HG03139 (cell line): ENCODE results near the gene IL18.
"Not testable (repeated sequence)": the region's sequence is repeated elsewhere in the genome, so short reads cannot be mapped to it uniquely, and the experiment has no call there.

ENCODE experiments used
- ATAC-seq: cut with Tn5 transposase; IDR thresholded peaks from one replicate; pipeline ENCODE4 v1.9.1; 2021; ENCODE audit not compliant: unreplicated experiment

The IL18 gene

DNA sequence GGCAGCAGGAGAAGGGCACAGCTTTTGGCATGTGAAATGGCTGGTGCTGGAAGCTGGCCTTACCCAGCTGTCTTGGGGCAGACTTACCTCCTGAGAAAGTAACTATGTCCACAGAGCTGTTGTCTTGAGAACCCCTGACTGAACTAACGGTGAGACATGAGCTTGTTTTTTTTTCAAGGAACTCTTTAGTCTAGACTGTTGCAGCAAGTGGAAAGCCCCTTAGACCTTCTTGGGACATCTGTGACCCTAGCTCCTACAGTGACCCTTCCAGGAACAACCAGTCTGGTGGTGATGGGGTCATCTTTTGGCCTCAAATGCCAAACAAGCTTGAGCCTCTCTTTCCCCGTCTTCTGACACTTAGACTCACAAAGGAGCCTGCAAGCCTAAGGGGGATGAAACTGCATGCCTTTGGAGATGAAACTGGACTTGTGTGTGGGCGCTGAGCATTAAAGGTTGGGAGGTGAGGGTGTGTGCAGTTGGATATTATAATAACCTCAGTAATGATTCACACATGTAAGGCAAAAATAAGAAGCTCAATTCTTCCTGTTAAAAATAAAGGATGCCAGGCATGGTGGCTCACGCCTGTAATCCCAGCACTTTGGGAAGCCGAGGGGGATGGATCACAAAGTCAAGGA is 41.8 kb downstream of the IL18 start:
- no peak for ATAC-seq

DNA sequence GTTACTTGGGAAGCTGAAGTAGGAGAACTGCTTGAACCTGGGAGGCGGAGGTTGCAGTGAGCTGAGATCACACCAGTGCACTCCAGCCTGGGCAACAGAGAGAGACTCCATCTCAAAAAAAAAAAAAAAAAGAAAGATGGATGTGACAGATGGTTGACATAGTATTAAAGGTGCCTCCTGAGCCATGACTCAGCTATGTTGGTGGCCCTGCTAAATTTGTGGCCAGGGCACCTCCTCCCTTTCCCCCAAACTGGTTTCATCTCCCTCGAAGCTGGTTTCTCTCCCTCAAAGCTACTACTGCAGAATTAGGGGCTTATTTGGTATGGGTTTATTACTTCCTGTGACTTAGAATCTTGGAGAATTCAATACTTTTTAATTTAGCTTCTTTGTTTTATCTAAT is 45.7 kb downstream of the IL18 start:
- no peak for ATAC-seq

- no peak for ATAC-seq
Observed at GRCh38 chr11:112115386-112115785, 48.5 kb downstream of the IL18 start.

- ATAC-seq: no peak
Observed at GRCh38 chr11:112114460-112114859, 49.4 kb downstream of the IL18 start.

DNA sequence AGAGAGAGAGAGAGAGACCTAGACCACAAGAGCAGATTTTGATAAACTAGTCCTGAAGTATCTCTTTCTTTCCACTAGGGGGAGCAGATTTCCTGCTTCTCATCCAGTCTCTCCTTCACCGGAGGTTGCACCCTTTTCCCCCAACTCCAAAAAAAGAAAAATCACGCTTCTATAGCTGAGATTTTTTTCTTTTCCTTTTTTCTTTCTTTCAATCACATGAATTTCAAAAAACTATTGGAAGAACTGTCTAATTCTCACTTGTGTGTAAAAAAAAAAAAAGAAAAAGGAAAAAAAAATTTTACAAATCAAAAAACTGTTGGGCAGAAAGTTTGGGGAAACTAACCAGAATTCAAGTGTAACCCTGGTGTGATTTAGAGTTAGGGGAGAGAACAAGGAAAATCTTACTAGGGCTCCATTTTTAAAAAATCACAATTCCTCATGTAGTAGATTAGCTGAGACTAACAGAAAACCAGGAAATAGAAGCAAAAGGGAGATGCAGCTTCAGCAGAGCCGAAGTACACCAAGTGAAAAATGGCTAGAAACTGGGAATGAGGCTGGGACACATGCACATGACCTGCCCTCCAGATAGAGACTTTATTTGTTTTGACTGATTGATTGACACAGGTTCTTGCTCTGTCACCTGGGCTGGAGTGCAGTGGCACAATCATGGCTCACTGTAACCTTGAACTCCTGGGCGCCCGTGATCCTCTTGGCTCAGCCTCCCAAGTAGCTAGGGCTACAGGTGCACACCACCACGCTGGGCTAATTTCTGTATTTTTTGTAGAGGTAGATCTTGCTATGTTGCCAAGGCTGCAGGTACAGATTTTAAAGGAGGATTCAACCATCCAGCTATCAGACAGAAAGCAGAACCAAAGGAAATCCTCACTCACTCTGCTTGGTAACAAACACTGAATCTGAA is 50.1 kb downstream of the IL18 start:
- no peak for ATAC-seq

DNA sequence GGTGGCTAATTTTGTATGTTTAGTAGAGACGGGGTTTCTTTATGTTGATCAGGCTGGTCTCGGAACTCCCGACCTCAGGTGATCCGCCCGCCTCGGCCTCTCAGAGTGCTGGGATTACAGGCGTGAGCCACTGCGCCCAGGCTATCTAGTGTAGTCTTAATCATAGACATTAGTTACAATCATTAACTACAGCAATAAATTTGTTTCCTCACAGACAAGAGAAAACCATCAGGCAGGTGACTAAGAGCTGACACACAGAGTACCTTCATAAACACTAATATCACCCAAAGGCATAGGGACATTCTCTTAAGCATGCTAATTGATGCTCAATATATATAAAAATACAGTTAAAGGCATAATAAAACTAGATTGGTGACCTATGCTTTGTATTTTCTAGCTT is 57.8 kb downstream of the IL18 start:
- no peak for ATAC-seq

GRCh38 chr11:112103446-112103845 is 60.4 kb downstream of the IL18 start:
- no peak for ATAC-seq

DNA sequence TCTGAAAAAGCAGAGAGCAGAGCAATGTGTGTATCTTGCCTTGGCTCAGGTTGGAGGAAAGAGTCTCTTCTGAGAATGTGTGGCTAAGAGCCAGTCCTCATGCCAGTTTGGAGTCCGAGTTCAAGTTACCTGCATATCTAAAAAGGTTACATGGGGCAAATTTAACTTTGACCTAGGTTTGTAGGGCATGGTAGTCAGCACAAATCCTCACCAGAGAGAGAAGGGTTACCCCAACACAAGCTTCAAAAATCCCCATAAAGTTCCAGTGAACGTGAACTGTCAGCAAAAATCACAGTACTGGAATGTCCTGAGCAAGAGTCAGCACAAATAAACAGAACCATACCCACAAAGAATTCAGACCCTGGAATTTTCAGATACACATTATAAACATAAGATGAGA is 63.4 kb downstream of the IL18 start:
- ATAC-seq: no peak

- no peak for ATAC-seq
Observed at GRCh38 chr11:112097734-112098528, 66.0 kb downstream of the IL18 start.

GRCh38 chr11:112096194-112096593 is 67.7 kb downstream of the IL18 start:
- ATAC-seq: no peak

DNA sequence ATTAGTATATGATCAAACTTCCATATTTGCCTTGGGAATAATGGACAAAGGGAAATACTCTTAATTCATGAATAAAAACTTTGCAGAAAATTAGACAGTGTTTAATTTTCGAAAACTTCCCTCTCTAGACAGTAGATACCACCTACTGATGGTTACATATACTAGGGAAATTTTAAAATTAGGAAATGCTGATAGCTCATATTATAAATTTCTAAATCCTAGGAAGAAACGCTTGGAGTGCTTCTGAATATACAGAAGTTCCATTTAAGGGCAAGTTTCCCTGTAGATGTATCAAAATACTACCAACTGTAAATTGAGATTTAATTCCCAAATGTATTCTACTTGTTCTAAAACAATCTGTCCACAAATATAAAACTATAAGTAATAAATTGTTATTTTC is 68.6 kb downstream of the IL18 start:
- not testable (repeated sequence) for ATAC-seq
